Activated CD8-positive, alpha-beta memory T cell treated with anti-CD3 and anti-CD28 coated beads for 24 hours (primary cell): ENCODE data around the gene TIMM17A.
A peak's percentile ranks its signal among the peaks of the same experiment; 100 is the strongest.

Experiments used
- DNase-seq: peaks from one replicate; pipeline ENCODE4 v3.0.0-alpha.2; 2020

The TIMM17A gene

GRCh38 chr1:201985355-201985754, 30.1 kb downstream of the TIMM17A start:
- no peak for DNase-seq

- no peak for DNase-seq
Measured at GRCh38 chr1:201988601-201989000, 33.3 kb downstream of the TIMM17A start.

GRCh38 chr1:201989354-201990128, 34.2 kb downstream of the TIMM17A start:
- no peak for DNase-seq

GRCh38 chr1:201990427-201990826, 35.1 kb downstream of the TIMM17A start:
- DNase-seq = no peak

- no peak for DNase-seq
Measured at GRCh38 chr1:201999625-202000238, 44.4 kb downstream of the TIMM17A start.

GRCh38 chr1:202002507-202002906, 47.2 kb downstream of the TIMM17A start:
- no peak for DNase-seq

GRCh38 chr1:202004711-202005110, 49.4 kb downstream of the TIMM17A start:
- no peak for DNase-seq

GRCh38 chr1:202005958-202006357, 50.7 kb downstream of the TIMM17A start:
- DNase-seq = no peak

GRCh38 chr1:202007304-202007703, 52.0 kb downstream of the TIMM17A start:
- DNase-seq = no peak

- DNase-seq = no peak
Measured at GRCh38 chr1:202007805-202008489, 52.6 kb downstream of the TIMM17A start.

- peak; percentile 82 for DNase-seq
Measured at GRCh38 chr1:202009326-202010179, 54.2 kb downstream of the TIMM17A start.

GRCh38 chr1:202010180-202011015, 55.1 kb downstream of the TIMM17A start, which contains the start of gene ELF3:
ELF3 (plus strand) TSS chr1:202010587; CDS start chr1:202011137, 550 bp downstream.
- no peak for DNase-seq

- no peak for DNase-seq
Measured at GRCh38 chr1:202011994-202012393, 56.7 kb downstream of the TIMM17A start.

- DNase-seq = no peak
Measured at GRCh38 chr1:202012544-202013478, 57.5 kb downstream of the TIMM17A start.

GRCh38 chr1:202013603-202014002, 58.3 kb downstream of the TIMM17A start:
- DNase-seq = no peak

GRCh38 chr1:202014060-202014459, 58.8 kb downstream of the TIMM17A start:
- DNase-seq = no peak

- DNase-seq = no peak
Measured at GRCh38 chr1:202014915-202015661, 59.8 kb downstream of the TIMM17A start.

- no peak for DNase-seq
Measured at GRCh38 chr1:202015662-202015937, 60.3 kb downstream of the TIMM17A start.

- DNase-seq = no peak
Measured at GRCh38 chr1:202016022-202016810, 60.9 kb downstream of the TIMM17A start.
